GM21717 (cell line): ENCODE results near the gene S100PBP.
A peak's percentile ranks its signal among the peaks of the same experiment; 100 is the strongest.

Source experiments
- ATAC-seq: cut with Tn5 transposase; IDR thresholded peaks from one replicate; pipeline ENCODE4 v1.9.1; 2021; ENCODE audit warnings: mild to moderate bottlenecking, moderate library complexity; ENCODE audit not compliant: unreplicated experiment

Gene S100PBP

DNA sequence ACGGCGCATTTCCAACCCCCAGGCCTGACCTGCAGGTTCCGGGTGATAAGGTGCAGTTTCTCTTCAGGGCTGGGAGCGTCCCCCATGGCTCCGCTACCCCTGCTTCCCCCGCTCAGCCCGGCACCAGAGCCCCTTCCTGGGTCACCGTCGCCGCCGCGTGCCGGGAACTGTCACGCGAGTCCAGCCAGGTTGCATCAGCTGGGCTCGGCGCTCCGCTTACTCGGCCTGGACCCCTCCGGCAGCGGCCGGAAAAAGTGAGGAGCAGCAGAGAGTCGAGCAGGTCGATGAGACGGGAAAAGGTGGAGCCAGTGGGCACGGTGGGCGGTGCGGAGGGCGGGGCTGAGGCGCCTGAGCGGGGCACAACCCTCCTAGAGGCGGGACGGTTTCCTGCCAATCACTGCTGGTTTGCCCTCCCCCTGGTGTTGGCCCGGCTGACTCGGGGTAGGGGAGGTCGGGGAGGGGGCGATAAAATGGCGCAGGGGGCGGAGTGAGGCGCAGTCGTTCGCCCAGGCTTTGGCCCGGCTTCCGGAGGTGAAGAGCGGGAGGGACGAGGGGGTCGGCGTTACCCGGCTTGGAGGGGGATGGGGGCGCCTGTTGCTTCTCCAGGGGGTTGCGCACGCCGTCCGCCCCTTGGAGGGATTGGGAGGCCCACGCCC, at the start of gene S100PBP, which contains the start of gene YARS1:
Gene S100PBP, plus strand, starts transcription at position 495 of the 656 bp plus-strand sequence. CDS start 8,447 bp downstream, outside the sequence.
Gene YARS1, minus strand, starts transcription at position 200 of the 656 bp plus-strand sequence. Its CDS starts 114 bp downstream, at position 86.
- peak; percentile 77 for ATAC-seq

DNA sequence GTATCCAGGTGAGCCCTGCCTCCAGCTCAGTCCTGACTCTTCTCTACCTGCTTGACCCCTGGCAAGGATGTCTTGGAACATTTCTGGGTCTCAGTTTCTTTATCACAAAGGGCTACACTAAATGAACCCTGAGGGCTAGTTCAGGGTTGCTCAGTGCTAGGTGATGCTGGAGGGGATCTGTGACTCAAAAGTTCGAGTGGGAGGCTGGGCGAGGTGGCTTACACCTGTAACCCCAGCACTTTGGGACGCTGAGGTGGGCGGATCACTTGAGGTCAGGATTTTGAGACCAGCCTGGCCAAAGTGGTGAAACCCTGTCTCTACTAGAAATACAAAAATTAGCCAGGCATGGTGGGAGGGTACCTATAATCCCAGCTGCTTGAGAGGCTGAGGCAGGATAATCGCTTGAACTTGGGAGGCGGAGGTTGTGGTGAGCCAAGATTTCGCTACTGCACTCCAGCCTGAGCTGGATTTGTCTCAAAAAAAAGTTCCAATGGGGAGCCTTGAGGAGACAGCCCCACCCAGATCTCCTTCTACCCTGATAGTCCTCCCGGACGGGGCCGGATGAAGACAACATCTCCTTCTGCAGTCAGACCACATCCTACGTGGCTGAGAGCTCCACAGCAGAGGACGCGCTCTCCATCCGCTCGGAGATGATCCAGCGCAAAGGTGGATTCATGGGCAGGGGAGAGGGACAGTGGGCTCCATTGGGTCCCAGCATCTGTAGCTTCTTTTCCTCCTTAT, 49.2 kb upstream of the S100PBP start:
- no peak for ATAC-seq

DNA sequence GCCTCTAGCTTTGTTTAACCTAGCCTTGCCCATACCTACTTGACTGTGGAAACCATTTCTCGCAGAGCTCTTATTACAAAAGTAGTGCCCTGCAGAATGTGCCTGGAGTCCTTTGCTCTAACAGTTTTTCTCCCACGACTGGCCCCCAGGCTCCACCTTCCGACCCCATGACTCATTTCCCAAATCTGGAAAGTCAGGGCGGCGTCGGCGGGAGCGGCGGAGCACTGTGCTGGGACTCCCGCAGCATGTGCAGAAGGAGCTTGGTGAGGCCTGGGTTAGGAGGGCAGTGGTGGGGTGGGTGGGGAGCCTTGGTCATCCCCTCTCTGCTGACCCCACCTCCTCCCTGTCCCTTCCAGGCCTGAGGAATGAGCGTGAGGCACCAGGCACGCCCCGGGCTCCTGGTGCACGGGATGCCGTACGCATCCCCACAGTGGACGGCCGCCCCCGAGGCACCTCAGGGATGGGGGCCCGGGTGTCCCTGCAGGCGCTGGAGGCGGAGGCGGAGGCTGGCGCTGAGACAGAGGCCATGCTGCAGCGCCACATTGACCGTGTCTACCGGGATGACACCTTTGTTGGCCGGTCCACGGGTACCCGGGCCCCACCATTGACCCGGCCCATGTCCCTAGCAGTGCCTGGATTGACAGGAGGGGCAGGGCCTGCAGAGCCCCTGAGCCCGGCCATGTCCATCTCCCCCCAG, 47.8 kb upstream of the S100PBP start:
- ATAC-seq, result no peak

DNA sequence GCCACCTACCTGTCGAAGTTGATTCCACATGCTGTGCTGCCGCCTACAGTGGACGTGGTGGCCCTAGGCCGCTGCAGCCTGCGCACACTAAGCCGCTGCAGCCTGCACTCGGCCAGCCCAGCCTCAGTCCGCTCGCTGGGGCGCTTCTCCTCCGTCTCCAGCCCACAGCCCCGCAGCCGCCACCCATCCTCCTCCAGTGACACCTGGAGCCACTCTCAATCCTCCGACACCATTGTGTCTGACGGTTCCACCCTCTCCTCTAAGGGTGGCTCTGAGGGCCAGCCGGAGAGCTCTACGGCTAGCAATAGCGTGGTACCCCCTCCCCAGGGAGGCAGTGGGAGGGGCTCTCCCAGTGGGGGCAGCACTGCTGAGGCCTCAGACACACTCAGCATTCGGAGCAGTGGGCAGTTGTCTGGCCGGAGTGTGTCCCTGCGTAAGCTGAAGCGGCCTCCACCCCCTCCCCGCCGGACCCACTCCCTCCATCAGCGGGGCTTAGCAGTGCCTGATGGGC, 47.2 kb upstream of the S100PBP start:
- ATAC-seq, result no peak

DNA sequence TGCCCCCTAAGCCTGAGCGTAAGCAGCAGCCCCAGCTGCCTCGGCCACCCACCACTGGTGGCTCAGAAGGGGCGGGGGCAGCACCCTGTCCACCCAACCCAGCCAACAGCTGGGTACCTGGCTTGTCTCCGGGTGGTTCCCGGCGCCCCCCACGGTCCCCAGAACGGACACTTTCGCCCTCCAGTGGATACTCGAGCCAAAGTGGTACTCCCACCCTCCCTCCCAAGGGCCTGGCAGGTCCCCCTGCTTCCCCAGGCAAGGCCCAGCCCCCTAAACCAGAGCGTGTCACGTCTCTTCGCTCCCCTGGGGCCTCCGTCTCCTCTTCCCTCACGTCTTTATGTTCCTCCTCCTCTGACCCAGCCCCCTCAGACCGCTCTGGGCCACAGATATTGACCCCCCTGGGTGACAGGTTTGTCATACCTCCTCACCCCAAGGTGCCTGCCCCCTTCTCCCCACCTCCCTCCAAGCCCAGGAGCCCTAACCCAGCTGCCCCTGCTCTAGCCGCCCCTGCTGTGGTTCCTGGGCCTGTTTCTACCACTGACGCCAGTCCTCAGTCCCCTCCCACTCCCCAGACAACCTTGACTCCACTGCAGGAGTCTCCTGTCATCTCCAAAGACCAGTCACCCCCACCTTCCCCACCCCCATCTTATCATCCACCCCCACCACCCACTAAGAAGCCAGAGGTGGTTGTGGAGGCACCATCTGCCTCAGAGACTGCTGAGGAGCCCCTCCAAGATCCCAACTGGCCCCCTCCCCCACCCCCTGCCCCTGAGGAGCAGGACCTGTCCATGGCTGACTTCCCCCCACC, 46.5 kb upstream of the S100PBP start:
- ATAC-seq, result no peak

DNA sequence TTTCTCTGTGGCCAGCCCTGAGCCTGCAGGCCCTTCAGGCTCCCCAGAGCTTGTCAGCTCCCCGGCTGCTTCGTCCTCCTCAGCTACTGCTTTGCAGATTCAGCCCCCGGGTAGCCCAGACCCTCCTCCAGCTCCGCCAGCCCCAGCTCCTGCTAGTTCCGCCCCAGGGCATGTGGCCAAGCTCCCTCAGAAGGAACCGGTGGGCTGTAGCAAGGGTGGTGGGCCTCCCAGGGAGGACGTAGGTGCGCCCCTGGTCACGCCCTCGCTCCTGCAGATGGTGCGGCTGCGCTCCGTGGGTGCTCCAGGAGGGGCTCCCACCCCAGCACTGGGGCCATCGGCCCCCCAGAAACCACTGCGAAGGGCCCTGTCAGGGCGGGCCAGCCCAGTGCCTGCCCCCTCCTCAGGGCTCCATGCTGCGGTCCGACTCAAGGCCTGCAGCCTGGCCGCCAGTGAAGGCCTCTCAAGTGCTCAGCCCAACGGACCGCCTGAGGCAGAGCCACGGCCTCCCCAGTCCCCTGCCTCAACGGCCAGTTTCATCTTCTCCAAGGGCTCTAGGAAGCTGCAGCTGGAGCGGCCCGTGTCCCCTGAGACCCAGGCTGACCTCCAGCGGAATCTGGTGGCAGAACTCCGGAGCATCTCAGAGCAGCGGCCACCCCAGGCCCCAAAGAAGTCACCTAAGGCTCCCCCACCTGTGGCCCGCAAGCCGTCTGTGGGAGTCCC, 45.7 kb upstream of the S100PBP start:
- no peak for ATAC-seq

DNA sequence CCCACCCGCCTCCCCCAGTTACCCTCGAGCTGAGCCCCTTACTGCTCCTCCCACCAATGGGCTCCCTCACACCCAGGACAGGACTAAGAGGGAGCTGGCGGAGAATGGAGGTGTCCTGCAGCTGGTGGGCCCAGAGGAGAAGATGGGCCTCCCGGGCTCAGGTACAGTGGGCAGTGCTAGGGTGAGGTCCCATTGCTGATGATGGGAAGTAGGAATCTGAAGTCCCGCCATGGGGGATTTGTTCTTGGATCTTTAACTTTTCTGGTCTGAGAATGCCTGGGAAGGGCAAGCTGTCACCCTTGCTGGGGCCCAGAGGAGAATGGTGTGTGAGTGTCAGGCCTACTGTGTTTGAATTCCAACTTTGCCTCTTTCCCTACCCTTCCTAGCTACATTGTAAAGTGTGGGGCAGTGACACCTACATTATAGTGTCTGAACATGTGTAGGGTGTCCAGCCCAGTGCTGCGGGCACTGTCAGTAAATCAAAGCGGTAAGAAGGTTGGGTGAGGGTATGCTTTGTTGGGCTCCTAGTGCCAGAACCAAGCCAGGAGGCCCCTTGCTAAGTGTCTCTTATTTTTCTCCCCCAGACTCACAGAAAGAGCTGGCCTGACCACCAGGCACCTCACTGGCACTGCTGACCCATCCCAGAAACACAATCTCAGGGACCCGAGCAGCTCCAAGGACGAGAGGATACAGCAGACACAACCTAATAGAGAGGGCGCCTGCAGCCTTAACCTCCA, 45.0 kb upstream of the S100PBP start:
- ATAC-seq, result no peak

DNA sequence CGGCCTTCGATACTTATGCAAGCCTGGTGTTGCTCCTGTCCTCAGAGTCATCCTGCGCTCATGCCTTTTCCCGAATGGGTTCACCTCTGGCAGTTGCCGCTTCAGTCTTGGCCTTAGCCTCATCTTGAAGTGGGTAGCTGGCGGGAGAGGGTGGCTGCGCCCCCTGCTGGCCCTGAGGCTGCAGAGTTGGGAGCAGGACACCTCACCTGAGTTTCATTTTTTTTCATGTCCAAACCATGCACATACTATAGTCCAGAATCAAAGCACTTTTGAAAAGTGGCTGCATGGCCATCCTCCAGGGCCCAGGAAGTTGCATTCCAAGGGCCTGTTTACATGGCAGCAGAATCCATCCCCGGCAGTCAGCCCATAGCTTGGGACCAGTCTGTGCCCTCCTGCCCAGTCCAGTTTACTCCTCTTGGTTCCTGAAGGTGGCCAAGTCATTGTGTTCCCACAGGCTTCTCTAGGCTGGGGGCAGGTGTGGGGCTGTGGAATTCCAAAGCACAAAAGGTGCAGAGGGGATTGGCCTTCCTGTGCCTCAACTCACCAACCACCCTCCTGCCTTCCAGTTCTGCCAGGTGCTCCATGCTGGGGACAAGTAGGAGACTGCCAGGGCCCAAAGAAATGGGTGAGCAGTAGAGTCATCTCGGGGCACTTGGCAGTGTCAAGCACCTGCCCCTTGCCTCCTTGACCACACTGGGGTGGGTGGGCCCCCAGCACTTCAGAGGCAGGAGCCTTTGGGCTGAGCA, 44.3 kb upstream of the S100PBP start:
- no peak for ATAC-seq

DNA sequence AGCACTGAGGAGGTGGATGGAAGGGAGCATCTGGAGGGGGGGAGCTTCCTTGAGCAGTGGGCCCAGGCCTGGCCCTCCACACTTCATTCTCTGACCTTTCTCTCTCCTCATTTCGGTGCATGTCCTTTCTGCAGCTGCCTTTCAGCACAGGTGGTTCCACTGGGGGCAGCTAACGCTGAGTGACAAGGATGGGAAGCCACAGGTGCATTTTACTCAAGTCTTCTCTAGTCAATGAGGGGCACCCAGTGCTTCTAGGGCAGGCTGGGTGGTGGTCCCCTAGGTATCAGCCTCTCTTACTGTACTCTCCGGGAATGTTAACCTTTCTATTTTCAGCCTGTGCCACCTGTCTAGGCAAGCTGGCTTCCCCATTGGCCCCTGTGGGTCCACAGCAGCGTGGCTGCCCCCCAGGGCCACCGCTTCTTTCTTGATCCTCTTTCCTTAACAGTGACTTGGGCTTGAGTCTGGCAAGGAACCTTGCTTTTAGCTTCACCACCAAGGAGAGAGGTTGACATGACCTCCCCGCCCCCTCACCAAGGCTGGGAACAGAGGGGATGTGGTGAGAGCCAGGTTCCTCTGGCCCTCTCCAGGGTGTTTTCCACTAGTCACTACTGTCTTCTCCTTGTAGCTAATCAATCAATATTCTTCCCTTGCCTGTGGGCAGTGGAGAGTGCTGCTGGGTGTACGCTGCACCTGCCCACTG, 43.5 kb upstream of the S100PBP start:
- no peak for ATAC-seq

DNA sequence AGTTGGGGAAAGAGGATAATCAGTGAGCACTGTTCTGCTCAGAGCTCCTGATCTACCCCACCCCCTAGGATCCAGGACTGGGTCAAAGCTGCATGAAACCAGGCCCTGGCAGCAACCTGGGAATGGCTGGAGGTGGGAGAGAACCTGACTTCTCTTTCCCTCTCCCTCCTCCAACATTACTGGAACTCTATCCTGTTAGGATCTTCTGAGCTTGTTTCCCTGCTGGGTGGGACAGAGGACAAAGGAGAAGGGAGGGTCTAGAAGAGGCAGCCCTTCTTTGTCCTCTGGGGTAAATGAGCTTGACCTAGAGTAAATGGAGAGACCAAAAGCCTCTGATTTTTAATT, 43.0 kb upstream of the S100PBP start:
- ATAC-seq, result no peak

DNA sequence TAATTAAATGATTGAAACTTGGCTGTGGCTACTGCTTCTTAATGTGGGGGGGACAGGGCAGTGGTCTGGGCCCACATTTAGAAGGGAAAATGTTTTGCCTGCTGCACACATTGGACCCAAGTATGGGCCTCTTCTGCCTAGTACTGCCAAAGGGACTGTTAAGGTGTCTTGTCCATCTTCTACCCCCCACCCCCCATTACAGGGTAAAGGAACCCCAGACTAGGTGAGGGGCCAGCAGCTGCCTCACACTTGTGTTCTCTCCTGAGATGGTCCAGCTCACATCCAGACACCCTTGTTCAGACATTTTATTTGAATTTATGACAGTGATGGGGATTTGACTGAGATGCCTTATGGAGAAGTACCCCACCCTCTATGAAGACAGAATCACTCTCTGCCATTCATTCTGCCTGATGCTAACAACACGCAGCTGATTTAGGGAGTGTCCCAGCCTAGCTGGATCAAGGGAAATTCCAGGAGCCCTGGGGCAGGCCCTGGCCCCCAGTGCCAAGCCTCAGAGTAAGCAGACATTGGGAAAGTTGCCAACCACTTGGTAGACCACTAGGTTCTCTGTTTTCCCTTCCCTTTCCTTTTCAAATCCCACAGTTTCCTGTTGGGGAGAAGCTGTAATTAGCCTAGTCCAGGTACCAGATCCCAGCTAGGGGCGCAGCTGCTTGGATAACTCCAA, 42.4 kb upstream of the S100PBP start:
- ATAC-seq, result no peak

DNA sequence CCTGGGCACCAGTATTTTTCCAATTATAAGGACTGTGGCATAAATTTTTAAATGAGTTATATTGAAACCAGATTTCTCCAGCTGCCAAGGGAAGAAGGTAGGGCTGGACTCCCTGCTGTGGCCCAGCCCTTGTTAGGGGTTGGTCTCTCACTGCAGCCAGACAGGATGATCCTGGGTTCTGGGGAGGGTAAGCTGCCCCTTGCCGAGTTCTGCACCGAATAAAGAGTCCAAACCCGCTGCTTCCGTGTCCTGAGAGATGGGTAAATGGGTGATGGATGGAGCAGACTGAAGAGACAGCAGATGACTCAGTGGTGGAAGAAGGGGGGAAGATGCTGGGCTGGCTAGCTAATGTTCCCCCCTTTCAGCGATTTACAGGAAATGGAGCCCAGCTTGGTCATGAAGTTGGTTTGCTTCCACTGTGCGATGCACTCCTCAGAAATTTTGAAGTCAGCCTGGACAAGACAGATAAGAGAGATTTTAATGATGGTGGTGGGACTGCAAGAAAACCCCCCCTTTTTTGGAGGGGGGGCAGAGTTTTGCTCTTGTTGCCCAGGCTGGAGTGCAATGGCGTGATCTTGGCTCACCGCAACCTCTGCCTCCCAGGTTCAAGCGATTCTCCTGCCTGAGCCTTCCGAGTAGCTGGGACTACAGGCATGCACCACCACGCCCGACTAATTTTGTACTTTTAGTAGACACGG, 41.7 kb upstream of the S100PBP start:
- ATAC-seq, result no peak

DNA sequence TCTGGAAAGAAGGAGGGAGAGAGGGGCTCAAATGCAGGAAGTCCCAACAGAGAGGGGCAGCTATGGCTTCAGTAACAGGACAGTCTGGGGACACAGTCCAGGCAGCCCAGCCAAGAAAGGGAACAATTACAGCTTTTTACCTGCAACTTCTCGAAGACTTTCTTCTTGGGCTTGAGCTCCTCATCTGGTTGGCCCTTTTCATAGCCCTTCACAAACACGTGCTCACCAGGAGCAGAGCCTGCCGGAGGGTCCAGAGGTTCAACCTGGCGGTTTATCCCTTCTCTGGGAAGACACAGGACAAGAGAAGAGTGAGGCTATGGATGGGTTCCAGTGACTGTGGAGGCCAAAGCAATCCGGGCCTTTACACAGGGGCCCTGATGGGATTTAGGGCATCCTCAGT, 38.2 kb upstream of the S100PBP start:
- ATAC-seq, result no peak

DNA sequence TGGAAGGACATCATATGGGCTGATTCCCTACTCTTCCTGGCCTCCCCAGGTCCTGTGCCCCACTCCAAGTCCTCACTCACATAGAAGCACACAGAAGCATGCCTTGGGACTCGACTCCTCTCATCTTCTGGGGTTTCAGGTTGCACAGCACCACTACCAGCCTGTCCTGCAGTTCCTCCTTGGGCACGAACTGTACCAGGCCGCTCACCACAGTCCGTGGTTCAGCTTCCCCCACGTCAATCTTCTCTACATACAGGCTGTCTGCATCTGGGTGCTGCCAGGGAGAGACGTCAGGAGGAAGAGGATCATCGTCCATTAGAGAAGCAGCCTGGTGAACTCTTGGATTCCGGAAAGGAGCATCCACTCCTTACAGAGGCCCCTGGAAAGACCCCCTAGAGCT, 37.4 kb upstream of the S100PBP start:
- ATAC-seq, result no peak

DNA sequence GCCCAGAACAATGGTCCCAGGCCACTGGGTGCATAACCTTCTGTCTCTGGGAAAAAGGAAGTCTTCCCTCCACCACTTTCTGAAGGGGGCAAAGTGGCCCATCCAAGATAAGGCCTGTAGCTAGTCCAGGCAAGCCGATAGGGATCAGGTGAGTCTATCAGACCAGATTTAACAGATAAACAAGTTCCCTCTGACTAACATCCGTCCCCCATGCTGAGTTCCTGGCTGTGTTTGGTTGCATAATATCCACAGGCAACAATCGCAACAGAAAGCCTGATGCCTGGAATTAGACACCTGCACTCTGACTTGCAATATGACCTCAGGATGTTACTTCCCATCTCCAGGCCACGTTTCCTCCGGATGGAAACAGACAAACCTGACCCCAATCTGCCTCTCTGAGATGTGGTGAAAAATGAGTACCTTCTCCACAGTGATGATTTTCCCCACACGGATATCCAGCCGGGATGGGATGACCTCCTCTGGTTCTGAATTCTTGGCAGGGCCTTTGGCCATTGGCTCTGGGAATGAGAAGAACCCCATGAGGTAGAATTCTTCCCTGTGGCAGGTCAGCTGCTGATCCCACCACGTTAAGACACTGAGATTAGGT, 36.7 kb upstream of the S100PBP start:
- no peak for ATAC-seq

DNA sequence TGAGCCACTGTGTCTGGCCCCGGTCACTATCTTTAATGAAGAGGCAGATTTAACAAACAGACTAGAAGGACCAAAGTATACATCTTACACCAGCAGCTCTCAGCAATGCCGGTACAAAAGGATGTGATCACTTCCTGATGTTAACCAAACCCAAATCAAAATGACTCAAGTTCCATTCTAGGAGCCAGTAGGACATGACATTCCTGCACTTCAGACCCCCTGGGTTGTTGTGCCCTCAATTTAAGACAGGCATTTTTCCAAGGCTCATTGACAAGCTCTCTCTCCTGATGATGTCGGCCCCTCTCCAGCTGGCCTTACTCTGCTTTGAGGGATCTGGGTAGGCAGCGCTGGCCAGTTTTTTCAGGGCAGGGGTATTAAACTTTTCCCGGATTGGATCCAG, 35.4 kb upstream of the S100PBP start:
- ATAC-seq, result no peak

DNA sequence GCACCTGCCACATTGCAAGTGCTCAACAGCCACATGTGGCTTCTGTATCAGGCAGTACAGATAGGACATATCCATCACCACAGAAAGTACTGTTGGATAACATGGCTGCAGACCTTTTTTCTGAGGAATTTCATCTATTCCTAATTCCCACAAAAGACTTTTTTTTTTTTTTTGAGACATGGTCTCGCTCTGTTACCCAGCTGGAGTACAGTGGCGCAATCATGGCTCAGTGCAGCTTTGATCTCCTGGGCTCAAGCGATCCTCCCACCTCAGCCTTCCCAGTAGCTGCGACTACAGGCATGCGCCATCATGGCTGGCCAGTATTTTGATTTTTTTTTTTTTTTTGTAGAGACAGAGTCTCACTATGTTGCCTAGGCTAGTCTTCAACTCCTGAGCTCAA, 33.6 kb upstream of the S100PBP start:
- ATAC-seq, result no peak
